K562 (cell line): ENCODE data around the gene PMPCB. TPM values are rescaled to one million over a fixed set of nuclear protein-coding genes. Genes with fewer than 3 reads are reported as not detected.
A peak's percentile ranks its signal among the peaks of the same experiment; 100 is the strongest.

Experiments used
- ATAC-seq: fragments of 200-7000 bp; cut with Tn5 transposase; 3 replicates; pipeline ENCODE4 v1.9.1; 2020; ENCODE audit warnings: moderate library complexity
- BruUV-seq: library from RNA; stranded (reverse); fragments of 400-500 nt; replicated peaks from 2 replicates; lab custom pipeline; 2021; lab: Mats Ljungman, UMichigan
- CTCF ChIA-PET: fragments of 300-600 bp; formaldehyde crosslinking; extraction: SDS; loops from one replicate; lab custom pipeline; 2021; ENCODE audit warnings: low intra/inter-chr PET ratio; lab: Yijun Ruan, JAX
- POLR2A ChIA-PET: fragments of 300-600, 350-650 bp; sonication (Branson Sonifier 250); formaldehyde crosslinking; extraction: SDS; loops from one replicate; lab custom pipeline; 2021; ENCODE audit warnings: antibody characterized with exemption, inconsistent platforms; lab: Yijun Ruan, JAX
- DNase-seq, 4 experiments: peaks; one replicate each; pipeline versions ENCODE4 v3.0.0 to v3.0.0-alpha.2; 2011 to 2018; ENCODE audit warnings: low spot score in 3 of 4, mixed read lengths in 3 of 4; ENCODE audit errors: extremely low read depth in 1 of 4
- FAIRE-seq: peaks from 2 replicates; lab custom pipeline; 2011; peaks lifted over from hg19 to GRCh38; lab: Jason Lieb, UNC
- H2AFZ ChIP-seq: 2 replicates; pipeline ENCODE4 v1.6.0; 2011; ENCODE audit warnings: low read depth, low read length, control low read depth, inconsistent platforms
- H3K27ac ChIP-seq: fragments of 200-600 bp; 3 replicates; pipeline ENCODE4 v1.8.0; 2011; ENCODE audit warnings: low read depth, mild to moderate bottlenecking, control low read depth, inconsistent platforms, low read length, moderate library complexity, mixed read lengths; ENCODE audit errors: extremely low read depth
- H3K27me3 ChIP-seq, 2 experiments: fragments of 300-600 bp in 1 of 2; 2 replicates in 1 of 2; 3 replicates in 1 of 2; pipeline versions ENCODE4 v1.6.0 to v1.8.0; 2011; ENCODE audit warnings: inconsistent platforms in 2 of 2, low read length in 2 of 2, mild to moderate bottlenecking in 1 of 2, mixed read lengths in 1 of 2, moderate library complexity in 1 of 2; ENCODE audit not compliant: control insufficient read depth in 2 of 2, insufficient read depth in 2 of 2
- H3K36me3 ChIP-seq: fragments of 300-600 bp; 3 replicates; pipeline ENCODE4 v1.8.0; 2011; ENCODE audit warnings: mild to moderate bottlenecking, low read length, inconsistent platforms; ENCODE audit not compliant: control insufficient read depth, insufficient read depth
- H3K4me1 ChIP-seq, 2 experiments: fragments of 200-600 bp in 1 of 2; replicated peaks in 1 of 2; 2 replicates in 1 of 2; 3 replicates in 1 of 2; pipeline versions ENCODE4 v1.5.1 to v1.8.0; 2011; ENCODE audit warnings: inconsistent platforms in 2 of 2, low read length in 2 of 2, mild to moderate bottlenecking in 1 of 2, mixed read lengths in 1 of 2, moderate library complexity in 1 of 2; ENCODE audit not compliant: control insufficient read depth in 2 of 2, insufficient read depth in 2 of 2
- H3K4me2 ChIP-seq: 2 replicates; pipeline ENCODE4 v1.6.1; 2011; ENCODE audit warnings: low read length, control low read depth, inconsistent platforms, mixed read lengths; ENCODE audit not compliant: insufficient read depth
- H3K4me3 ChIP-seq: fragments of 200-600 bp; sonication (generic), shearing (Covaris generic); 2 replicates; pipeline ENCODE4 v1.5.1; 2016; ENCODE audit warnings: control low read depth, inconsistent platforms
- H3K79me2 ChIP-seq: fragments of 200-600 bp; 3 replicates; pipeline ENCODE4 v1.8.0; 2011; ENCODE audit warnings: low read length, inconsistent platforms; ENCODE audit not compliant: control insufficient read depth, insufficient read depth
- H3K9ac ChIP-seq, 2 experiments: 2 replicates each; pipeline versions ENCODE4 v1.6.0 to v1.6.1; 2011; ENCODE audit warnings: low read depth in 2 of 2, low read length in 2 of 2, control low read depth in 1 of 2, inconsistent platforms in 1 of 2, mild to moderate bottlenecking in 1 of 2, mixed read lengths in 1 of 2; ENCODE audit not compliant: insufficient read depth in 1 of 2
- H3K9me1 ChIP-seq: one replicate; pipeline ENCODE4 v1.6.0; 2011; ENCODE audit warnings: inconsistent platforms, mild to moderate bottlenecking, low read length, moderate library complexity; ENCODE audit not compliant: control insufficient read depth, insufficient read depth
- H3K9me3 ChIP-seq: replicated peaks from 2 replicates; pipeline ENCODE4 v1.5.1; 2011; ENCODE audit warnings: low read depth, low read length, inconsistent platforms; ENCODE audit not compliant: control insufficient read depth, insufficient read depth
- H4K20me1 ChIP-seq: replicated peaks from 2 replicates; pipeline ENCODE4 v1.6.1; 2011; ENCODE audit warnings: low read length, inconsistent platforms, mixed read lengths; ENCODE audit not compliant: control insufficient read depth, insufficient read depth
- FOXP1 ChIP-seq: sonication (generic); formaldehyde crosslinking; IDR thresholded peaks from 2 replicates; pipeline ENCODE4 v1.8.0; 2022; ENCODE audit warnings: mild to moderate bottlenecking, missing genetic modification reagents
- MIER1 ChIP-seq: fragments of 450-650 bp; IDR thresholded peaks from 2 replicates; pipeline ENCODE4 v1.6.1; 2016; ENCODE audit warnings: antibody characterized with exemption, mild to moderate bottlenecking, low read depth
- MLLT1 ChIP-seq, 2 experiments: fragments of 450-650 bp; IDR thresholded peaks; 2 replicates each; pipeline ENCODE4 v1.6.1; 2016
- MTA2 ChIP-seq: fragments of 450-650 bp; IDR thresholded peaks from 2 replicates; pipeline ENCODE4 v1.6.1; 2016; ENCODE audit warnings: low read depth
- NR1H2 ChIP-seq: sonication (generic); formaldehyde crosslinking; IDR thresholded peaks from 2 replicates; pipeline ENCODE4 v1.4.0; 2020; ENCODE audit warnings: mild to moderate bottlenecking, missing genetic modification reagents
- POLR3G ChIP-seq: IDR thresholded peaks from 2 replicates; pipeline ENCODE4 v1.6.1; 2011; ENCODE audit not compliant: insufficient read length, insufficient replicate concordance; ENCODE audit errors: extremely low read depth
- ZNF124 ChIP-seq: sonication (generic); formaldehyde crosslinking; IDR thresholded peaks from 2 replicates; pipeline ENCODE4 v1.8.1; 2022; ENCODE audit warnings: missing genetic modification reagents
- ZNF134 ChIP-seq: fragments of 250-450 bp; sonication (Bioruptor Pico); conservative IDR thresholded peaks from 2 replicates; pipeline ENCODE4 v1.4.0; 2020
- ZNF316 ChIP-seq: fragments of 450-650 bp; IDR thresholded peaks from 2 replicates; pipeline ENCODE4 v1.6.1; 2016
- WGBS: fragments of 100-300 bp; shearing (Covaris generic); methylation state at CpG from one replicate; pipeline ENCODE4 v1.1.6; 2016; ENCODE audit warnings: low coverage, mixed read lengths; ENCODE audit not compliant: insufficient coverage; ENCODE audit errors: missing lambda C conversion rate; 5-methylcytosine and 5-hydroxymethylcytosine counted together
- in situ Hi-C: fragments of 300-500 bp; cut with MboI; formaldehyde crosslinking; loops from 4 replicates; pipeline ENCODE4 v1.15.0; 2018; ENCODE audit warnings: inconsistent platforms, mixed read lengths
- intact Hi-C: fragments of 100-400 bp; cut with micrococcal nuclease; formaldehyde crosslinking; loops from 2 replicates; pipeline ENCODE4 v1.14.2; 2022
- polyA plus RNA-seq, 8 experiments: library from polyadenylated mRNA; depleted of rRNA in 4 of 8; stranded (reverse) in 5 of 8; unstranded in 3 of 8; fragments of >200 nt; fragmentation: Nextera tagmentation in 2 of 8; fragmentation: Illumina TruSeq in 1 of 8; extraction: Ambion mirVana in 2 of 8; extraction: Trizol in 1 of 8; gene quantifications; 2 replicates each; pipeline versions ENCODE4 v1.2.1 to v1.2.3, GENCODE V29; 2011 to 2014; ENCODE audit warnings: inconsistent platforms in 1 of 8, missing spikeins in 1 of 8
- total RNA-seq, 7 experiments: library from RNA; depleted of rRNA in 6 of 7; stranded (reverse); fragments of >200 nt in 6 of 7; fragmentation: Illumina TruSeq in 2 of 7; extraction: Trizol in 2 of 7; gene quantifications; 2 replicates each; pipeline versions ENCODE4 v1.2.1 to v1.2.3, GENCODE V29; 2011 to 2021; ENCODE audit warnings: low replicate concordance in 1 of 7
- TF ChIP-seq, protein P1 (sequence below): fragments of 200-800 bp; sonication (Bioruptor generic); IDR thresholded peaks from 2 replicates; pipeline ENCODE4 v1.6.1; 2017; ENCODE audit warnings: missing genetic modification characterization, missing compliant biosample characterization
- TF ChIP-seq, protein P2 (sequence below): sonication (generic); IDR thresholded peaks from 2 replicates; pipeline ENCODE4 v1.6.1; 2016
- TF ChIP-seq, protein P3 (sequence below): IDR thresholded peaks from 2 replicates; pipeline ENCODE4 v1.6.1; 2011; ENCODE audit not compliant: insufficient read length; ENCODE audit errors: extremely low read depth

PMPCB gene
- total and polyA plus RNA-seq, 9 of the 15 experiments (the other 6 are each of a cell fraction or from before 2014, with no cell fraction given), result 61.2 to 209 (median 105) TPM

- H3K9me1 ChIP-seq, result no peaks in the 10 kb centered on the region
- no peak for FAIRE-seq
- H3K27me3 ChIP-seq, result no peaks in the 10 kb centered on the region
- ChIA-PET POLR2A (interaction anchor here (0.7 to 1.9 kb wide), 3 partner anchors 12 to 34 kb away, joined by 3 to 7 read pairs (median 3); no protein-coding TSS in a partner anchor), CTCF (interaction anchor here (0.6 to 1.8 kb wide), 7 partner anchors 47 to 861 kb away, joined by 3 to 18 read pairs (median 3); partner anchors contain the start of gene DNAJC2)
- H3K4me3 ChIP-seq, result peak overlapping the region; percentile 69
- H3K27ac ChIP-seq, result peak overlapping the region; percentile 80
- intact Hi-C loops (loop anchor here (1.0 to 5.0 kb wide), 2 partner anchors 49 to 109 kb away; partner anchors contain the start of gene PSMC2), in situ Hi-C loops (loop anchor here (5.0 kb wide), 1 partner anchor 109 kb away; no protein-coding TSS in a partner anchor)
- H3K4me1 ChIP-seq, result peaks cover 3 to 6% of the 10 kb centered on the region in 2 experiments; a peak in 4 of 5 replicates
- H2AFZ ChIP-seq, result peak overlapping the region; percentile 63
- H3K79me2 ChIP-seq, result peaks cover 24% of the 10 kb centered on the region
- ATAC-seq, result no peak
- no peaks in the 10 kb centered on the region for H4K20me1 ChIP-seq
- H3K9me3 ChIP-seq, result no peaks in the 10 kb centered on the region
- no TSS peak for BruUV-seq
- peak overlapping the region; percentile 75 to 96 for H3K9ac ChIP-seq
- WGBS, result 0% methylated on average over 7 of the region's 7 CpGs
- peak overlapping the region; percentile 83 for H3K4me2 ChIP-seq
- DNase-seq, result no peak
- TF ChIP-seq MTA2, result no peak
- TF ChIP-seq FOXP1 (CRISPR knock-in tag), result no peak
- TF ChIP-seq MLLT1 (IDR thresholded peaks at IDR 0.05), result 0 out of 4 replicates have a peak, but pooled peaks of 1 of the 2 experiments have one; percentile 10
- TF ChIP-seq ZNF124 (CRISPR knock-in tag), result no peak
- TF ChIP-seq, protein P1, sequence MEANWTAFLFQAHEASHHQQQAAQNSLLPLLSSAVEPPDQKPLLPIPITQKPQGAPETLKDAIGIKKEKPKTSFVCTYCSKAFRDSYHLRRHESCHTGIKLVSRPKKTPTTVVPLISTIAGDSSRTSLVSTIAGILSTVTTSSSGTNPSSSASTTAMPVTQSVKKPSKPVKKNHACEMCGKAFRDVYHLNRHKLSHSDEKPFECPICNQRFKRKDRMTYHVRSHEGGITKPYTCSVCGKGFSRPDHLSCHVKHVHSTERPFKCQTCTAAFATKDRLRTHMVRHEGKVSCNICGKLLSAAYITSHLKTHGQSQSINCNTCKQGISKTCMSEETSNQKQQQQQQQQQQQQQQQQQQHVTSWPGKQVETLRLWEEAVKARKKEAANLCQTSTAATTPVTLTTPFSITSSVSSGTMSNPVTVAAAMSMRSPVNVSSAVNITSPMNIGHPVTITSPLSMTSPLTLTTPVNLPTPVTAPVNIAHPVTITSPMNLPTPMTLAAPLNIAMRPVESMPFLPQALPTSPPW (CRISPR knock-in tag), result 0 out of 2 replicates have a peak, but pooled peaks have one; percentile 2
- no peak for TF ChIP-seq ZNF134 (CRISPR knock-in tag)
- TF ChIP-seq, protein P2, sequence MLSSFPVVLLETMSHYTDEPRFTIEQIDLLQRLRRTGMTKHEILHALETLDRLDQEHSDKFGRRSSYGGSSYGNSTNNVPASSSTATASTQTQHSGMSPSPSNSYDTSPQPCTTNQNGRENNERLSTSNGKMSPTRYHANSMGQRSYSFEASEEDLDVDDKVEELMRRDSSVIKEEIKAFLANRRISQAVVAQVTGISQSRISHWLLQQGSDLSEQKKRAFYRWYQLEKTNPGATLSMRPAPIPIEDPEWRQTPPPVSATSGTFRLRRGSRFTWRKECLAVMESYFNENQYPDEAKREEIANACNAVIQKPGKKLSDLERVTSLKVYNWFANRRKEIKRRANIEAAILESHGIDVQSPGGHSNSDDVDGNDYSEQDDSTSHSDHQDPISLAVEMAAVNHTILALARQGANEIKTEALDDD, result no peak
- TF ChIP-seq POLR3G, result no peak
- 0 out of 2 replicates have a peak, but pooled peaks have one; percentile 20 for TF ChIP-seq NR1H2 (CRISPR knock-in tag)
- TF ChIP-seq, protein P3, sequence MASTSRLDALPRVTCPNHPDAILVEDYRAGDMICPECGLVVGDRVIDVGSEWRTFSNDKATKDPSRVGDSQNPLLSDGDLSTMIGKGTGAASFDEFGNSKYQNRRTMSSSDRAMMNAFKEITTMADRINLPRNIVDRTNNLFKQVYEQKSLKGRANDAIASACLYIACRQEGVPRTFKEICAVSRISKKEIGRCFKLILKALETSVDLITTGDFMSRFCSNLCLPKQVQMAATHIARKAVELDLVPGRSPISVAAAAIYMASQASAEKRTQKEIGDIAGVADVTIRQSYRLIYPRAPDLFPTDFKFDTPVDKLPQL, result no peak
- peak; percentile 35; the same call in 1 of the 2 replicates for TF ChIP-seq ZNF316
- no peak for TF ChIP-seq MIER1
- TF ChIP-seq, all 486 proteins: peak for 4
- peaks cover 41% of the 10 kb centered on the region for H3K36me3 ChIP-seq
These were observed 573 bp downstream of the PMPCB start for GRCh38 chr7:103297837-103298179.
